ENCODE measurements around the gene CD6. TPM values are rescaled to one million over a fixed set of nuclear protein-coding genes. Genes with fewer than 3 reads are reported as not detected.

Gene CD6
- total RNA-seq, 1 donor from 2014 or later = 0.23 TPM

DNA sequence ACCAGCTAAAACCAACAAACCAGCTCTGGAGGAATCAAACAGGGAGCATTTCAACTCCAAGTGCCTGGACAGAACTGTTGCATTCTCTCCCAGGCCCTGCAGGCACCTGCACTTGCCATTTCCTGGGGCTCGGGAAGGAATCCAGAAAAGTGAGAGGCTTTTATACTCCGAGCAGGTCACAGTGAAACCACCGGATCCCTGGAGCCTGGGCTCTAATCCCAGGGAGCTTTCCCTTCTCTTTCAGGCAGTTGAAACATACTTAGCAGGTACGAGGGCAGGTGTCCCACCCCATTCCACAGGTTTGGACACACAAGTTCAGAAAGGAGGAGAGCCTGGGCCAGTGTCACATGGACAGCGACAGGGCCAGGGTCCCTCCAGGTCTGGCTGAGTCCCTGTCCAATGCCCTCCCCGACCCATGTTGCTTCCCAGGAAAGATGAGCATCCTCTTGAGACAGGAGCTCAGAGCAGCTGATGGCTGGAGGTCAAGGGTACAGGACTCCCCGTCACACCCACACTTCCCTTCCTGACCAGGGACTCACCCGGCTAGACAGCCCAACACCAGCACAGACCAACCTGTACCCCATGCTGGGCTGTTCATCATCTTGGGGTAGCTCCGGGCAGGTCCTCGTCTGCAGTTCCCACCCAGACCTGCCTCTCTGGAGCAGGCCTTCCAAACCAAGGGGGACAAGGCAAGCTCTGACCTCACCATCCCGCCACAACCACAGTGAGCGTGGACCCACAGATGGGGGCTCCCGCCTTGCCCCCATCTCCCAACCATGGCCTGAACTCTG is 80.9 kb downstream of the CD6 start:
- DNase-seq (ENCODE audit: low read depth) = no peak
- H3K4me3 ChIP-seq (ENCODE audit: low read depth, low read length) = no peak overlapping the region
- TF ChIP-seq, protein P1, sequence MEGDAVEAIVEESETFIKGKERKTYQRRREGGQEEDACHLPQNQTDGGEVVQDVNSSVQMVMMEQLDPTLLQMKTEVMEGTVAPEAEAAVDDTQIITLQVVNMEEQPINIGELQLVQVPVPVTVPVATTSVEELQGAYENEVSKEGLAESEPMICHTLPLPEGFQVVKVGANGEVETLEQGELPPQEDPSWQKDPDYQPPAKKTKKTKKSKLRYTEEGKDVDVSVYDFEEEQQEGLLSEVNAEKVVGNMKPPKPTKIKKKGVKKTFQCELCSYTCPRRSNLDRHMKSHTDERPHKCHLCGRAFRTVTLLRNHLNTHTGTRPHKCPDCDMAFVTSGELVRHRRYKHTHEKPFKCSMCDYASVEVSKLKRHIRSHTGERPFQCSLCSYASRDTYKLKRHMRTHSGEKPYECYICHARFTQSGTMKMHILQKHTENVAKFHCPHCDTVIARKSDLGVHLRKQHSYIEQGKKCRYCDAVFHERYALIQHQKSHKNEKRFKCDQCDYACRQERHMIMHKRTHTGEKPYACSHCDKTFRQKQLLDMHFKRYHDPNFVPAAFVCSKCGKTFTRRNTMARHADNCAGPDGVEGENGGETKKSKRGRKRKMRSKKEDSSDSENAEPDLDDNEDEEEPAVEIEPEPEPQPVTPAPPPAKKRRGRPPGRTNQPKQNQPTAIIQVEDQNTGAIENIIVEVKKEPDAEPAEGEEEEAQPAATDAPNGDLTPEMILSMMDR (conservative IDR thresholded peaks at IDR 0.05; ENCODE audit: low read depth, low read length) = no peak

DNA sequence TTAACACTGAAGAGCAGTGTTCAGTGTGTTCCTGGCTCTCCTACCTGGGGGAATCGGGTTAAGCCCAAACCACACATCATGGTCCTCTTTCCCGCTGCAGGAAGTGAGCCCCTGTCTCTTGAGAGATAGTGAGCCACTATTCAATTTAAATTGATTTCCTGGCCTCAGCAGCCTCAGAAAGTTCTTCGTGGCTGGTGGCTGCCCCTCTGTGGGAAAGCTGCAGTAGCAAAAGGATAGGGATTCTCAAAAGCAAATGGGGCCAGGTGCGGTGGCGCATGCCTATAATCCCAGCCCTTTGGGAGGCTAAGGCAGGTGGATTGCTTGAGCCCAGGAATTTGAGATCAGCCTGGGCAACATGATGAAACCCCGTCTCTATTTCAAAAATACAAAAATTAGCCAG is 81.7 kb downstream of the CD6 start:
- DNase-seq (ENCODE audit: low read depth) = no peak
- H3K4me3 ChIP-seq (ENCODE audit: low read depth, low read length) = no peak overlapping the region
- TF ChIP-seq, protein P1 (conservative IDR thresholded peaks at IDR 0.05; ENCODE audit: low read depth, low read length) = no peak

DNA sequence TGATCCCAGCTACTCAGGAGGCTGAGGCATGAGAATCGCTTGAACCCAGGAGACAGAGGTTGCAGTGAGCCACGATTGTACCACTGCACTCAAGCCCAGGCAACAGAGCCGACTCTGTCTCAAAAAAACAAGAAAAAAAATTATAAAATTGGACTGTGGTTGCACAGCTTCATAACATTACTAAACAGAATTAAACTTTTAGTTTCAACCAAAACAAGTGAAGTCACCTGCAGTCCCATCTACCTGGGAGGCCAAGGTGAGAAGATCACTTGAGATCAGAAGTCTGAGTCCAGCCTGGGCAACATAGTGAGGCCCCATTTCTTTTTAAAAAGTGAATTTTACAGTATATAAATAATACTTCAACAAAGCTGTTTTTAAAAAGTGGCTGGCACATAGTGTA is 83.0 kb downstream of the CD6 start:
- no peak for DNase-seq (ENCODE audit: low read depth)
- TF ChIP-seq, protein P1 (conservative IDR thresholded peaks at IDR 0.05; ENCODE audit: low read depth, low read length) = no peak
- no peak overlapping the region for H3K4me3 ChIP-seq (ENCODE audit: low read depth, low read length)

DNA sequence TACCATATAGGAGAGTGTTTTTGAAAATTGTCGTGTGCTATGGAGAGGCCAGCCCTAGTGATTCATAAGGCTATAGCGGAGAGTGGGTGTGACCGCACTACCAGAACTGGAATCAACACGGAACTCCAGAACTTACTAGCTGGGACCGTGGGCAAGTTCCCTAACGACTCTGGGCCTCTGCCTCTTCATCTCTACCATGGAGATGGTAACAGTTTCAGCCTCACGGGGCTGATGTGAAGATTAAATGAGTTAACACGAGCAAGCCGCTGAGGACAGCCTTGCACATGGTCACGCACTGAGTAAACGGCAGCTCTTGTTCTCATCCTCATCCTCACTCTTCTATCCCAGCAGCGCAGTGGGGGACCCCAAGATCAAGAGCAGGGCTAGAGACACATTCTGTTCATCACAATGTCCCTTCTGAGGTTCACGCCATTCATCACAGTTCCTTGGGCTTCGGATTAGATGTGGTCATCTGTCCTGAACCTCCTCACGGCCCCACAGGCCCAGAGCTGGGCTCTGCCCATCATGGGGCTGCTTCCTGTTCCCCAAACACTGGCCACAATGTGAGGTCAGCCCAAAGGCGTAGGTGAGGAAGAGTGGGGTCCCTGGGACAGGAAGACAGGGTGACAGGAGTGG is 83.6 kb downstream of the CD6 start:
- no peak for DNase-seq (ENCODE audit: low read depth)
- H3K4me3 ChIP-seq (ENCODE audit: low read depth, low read length) = no peak overlapping the region
- TF ChIP-seq, protein P1 (conservative IDR thresholded peaks at IDR 0.05; ENCODE audit: low read depth, low read length) = no peak

DNA sequence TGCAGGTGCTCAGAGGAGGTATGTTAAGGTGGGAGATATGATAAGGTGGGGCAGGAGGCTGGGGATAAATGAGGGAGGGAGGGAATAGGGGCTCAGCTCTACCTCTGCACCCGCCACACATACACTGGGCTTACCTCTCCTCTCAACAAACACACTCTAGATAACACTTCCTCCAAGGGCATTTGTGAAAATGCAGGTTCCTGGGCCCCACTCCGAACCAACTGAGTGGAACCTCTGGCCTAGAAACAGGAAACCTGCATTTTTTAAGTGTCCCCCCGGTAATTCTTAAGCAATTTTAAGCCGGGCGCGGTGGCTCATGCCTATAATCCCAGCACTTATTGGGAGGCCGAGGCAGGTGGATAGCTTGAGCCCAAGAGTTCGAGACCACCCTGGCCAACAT is 84.3 kb downstream of the CD6 start:
- no peak for DNase-seq (ENCODE audit: low read depth)
- TF ChIP-seq, protein P1 (conservative IDR thresholded peaks at IDR 0.05; ENCODE audit: low read depth, low read length) = no peak
- H3K4me3 ChIP-seq (ENCODE audit: low read depth, low read length) = no peak overlapping the region

DNA sequence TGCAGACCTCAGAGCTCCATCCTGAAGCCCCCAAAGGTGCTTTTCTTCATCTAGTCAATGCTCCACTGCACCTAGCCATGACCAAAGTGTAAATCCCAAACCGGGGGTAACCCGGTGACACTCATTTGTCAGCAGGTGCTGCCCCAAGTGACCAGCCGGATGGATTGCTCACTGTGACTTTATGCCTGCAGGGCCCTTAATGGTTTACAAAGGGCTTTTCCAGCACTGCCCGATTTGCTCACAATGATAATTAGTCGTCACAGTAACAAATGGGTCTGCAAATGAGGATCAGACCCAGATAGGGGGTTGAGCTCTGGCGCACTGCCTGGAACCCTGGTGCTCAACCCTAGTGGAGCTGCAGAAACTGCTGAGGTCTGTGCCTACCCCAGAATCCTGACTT is 85.1 kb downstream of the CD6 start:
- H3K4me3 ChIP-seq (ENCODE audit: low read depth, low read length) = no peak overlapping the region
- TF ChIP-seq, protein P1 (conservative IDR thresholded peaks at IDR 0.05; ENCODE audit: low read depth, low read length) = no peak
- no peak for DNase-seq (ENCODE audit: low read depth)

Data from epithelial cell of proximal tubule (primary cell).